PFSK-1 (cell line): Measurements from ENCODE around the gene DHX35.

Experiments
- FOXP2 ChIP-seq: optimal IDR thresholded peaks from 2 replicates; pipeline ENCODE3; 2011; ENCODE audit warnings: borderline replicate concordance, control low read depth, inconsistent platforms; ENCODE audit not compliant: insufficient read depth; ENCODE audit errors: extremely low read length, extremely low read depth
- POLR2AphosphoS5 ChIP-seq: IDR thresholded peaks from 2 replicates; pipeline ENCODE4 v1.6.1; 2012; ENCODE audit warnings: low read depth, mild to moderate bottlenecking, control low read depth, low read length, moderate library complexity
- REST ChIP-seq, 2 experiments: IDR thresholded peaks; 2 replicates each; pipeline versions ENCODE4 v1.6.1 to v1.8.0; 2011 to 2012; ENCODE audit warnings: low read depth in 2 of 2, low read length in 2 of 2, control low read depth in 1 of 2, inconsistent platforms in 1 of 2, mild to moderate bottlenecking in 1 of 2, moderate library complexity in 1 of 2; ENCODE audit not compliant: insufficient read depth in 1 of 2
- SIN3A ChIP-seq: IDR thresholded peaks from 2 replicates; pipeline ENCODE4 v1.6.1; 2012; ENCODE audit warnings: mild to moderate bottlenecking, low read length, moderate library complexity, borderline replicate concordance; ENCODE audit not compliant: insufficient read depth
- TAF1 ChIP-seq: IDR thresholded peaks from 2 replicates; pipeline ENCODE4 v1.6.1; 2012; ENCODE audit warnings: low read length, control low read depth, borderline replicate concordance; ENCODE audit not compliant: insufficient read depth

DHX35 gene

GRCh38 chr20:39059036-39059435 is 96.9 kb downstream of the DHX35 start:
- TF ChIP-seq POLR2AphosphoS5 (no peak), SIN3A (no peak), FOXP2 (no peak), TAF1 (no peak), REST (IDR thresholded peaks at IDR 0.05; ENCODE audit: insufficient read depth in 1 of 2, low read depth in 2 of 2, low read length in 2 of 2) (no peak)

GRCh38 chr20:39066471-39067242 is 104.5 kb downstream of the DHX35 start:
- TF ChIP-seq TAF1 (no peak), SIN3A (no peak)

GRCh38 chr20:39067526-39068216 is 105.5 kb downstream of the DHX35 start:
- no peak for TF ChIP-seq SIN3A
- no peak for TF ChIP-seq TAF1
- no peak for TF ChIP-seq POLR2AphosphoS5
- no peak for TF ChIP-seq REST (IDR thresholded peaks at IDR 0.05; ENCODE audit: insufficient read depth in 1 of 2, low read depth in 2 of 2, low read length in 2 of 2)
- no peak for TF ChIP-seq FOXP2

- no peak for TF ChIP-seq SIN3A
- no peak for TF ChIP-seq POLR2AphosphoS5
- TF ChIP-seq REST (IDR thresholded peaks at IDR 0.05; ENCODE audit: insufficient read depth in 1 of 2, low read depth in 2 of 2, low read length in 2 of 2), result no peak
- TF ChIP-seq FOXP2, result no peak
- no peak for TF ChIP-seq TAF1
Measured at GRCh38 chr20:39069976-39070375, 107.8 kb downstream of the DHX35 start.

- TF ChIP-seq POLR2AphosphoS5, result no peak
- no peak for TF ChIP-seq FOXP2
Measured at GRCh38 chr20:39070484-39071231, 108.5 kb downstream of the DHX35 start.
